ENCODE results near the gene PLXND1.
"Not testable (repeated sequence)": the region's sequence is repeated elsewhere in the genome, so short reads cannot be mapped to it uniquely, and the experiment has no call there.

Gene PLXND1

DNA sequence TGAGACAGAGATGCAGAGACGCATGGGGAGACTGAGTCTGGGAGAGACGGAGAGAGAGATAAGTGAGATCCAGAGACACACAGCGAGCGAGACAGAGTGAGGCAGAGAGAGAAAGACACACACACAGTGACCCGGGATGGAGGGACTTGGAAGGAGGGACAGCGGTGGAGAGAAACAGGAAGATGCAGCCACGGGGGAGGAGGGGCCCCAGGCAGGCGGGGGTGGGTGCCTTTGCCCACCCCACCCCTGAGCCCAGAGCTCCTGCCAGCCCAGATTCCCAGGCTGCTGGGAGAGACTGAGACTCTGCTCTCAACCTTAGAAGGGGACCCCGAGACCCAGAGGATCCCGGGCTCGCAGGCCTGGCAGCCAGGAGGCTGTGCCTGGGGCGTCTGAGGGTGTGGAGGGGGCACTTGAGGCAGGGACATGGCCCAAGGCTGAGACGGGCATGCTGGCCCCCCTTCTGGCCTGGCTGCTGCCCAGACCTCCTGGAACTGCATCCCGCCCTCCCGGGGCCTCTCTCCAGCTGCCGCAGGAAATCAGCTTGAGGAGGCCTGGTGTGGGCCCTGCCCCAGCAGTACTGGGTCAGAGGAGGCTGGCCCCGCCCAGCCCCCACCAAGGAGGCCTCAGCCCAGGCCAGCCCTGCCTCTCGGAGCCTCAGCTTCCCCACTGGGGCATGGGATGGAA lies 45.4 kb downstream of the PLXND1 start:
- DNase-seq: no peak

DNA sequence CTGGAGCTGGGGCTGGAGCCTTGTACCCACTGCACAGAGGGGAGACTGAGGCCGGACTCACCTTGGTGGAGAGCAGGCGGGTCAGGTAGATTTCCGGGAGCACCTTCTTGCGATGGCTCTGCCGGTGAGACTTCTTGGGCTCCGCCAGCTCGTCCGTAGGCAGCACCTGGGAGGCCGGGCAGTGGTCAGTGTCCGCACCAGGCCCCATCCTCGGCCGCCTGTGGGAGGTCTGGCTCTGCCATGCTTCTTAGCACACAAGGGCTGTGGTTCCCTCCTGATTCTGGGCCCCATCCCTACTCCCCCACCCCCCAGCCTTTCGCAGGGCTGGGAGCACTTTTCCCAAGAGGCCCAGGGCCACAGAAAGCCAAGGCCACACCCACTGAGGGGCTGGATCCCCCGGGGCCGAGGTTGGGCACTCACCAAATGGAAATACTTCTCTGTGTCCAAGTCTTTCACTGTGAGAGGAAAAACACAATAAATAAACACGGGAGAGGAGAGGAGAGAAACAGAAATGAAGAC lies 46.1 kb downstream of the PLXND1 start:
- DNase-seq: no peak

DNA sequence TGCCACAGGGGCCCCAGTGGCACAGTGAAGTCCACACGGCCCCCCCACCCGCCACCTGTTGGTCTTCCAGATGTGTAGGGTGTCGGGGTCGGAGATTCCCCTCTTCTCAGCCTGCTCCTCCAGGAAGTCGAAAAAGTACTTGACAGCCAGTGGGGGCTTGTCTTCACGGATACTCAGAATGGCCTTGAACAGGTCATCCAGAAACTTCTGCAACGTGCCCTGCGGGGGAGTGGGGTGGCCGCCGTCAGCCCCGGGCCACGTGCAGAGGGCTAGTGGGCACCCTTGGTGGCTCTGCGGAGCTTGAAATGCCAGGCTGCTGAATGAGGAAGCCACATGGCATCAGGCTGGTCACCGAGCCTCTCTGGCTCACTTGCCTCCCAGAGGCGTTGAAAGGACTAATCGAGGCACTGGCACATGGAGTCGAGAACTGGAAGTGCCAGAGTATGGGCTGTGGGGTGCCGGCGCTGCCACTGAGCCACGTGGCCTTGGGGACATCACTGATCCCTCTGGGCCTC lies 46.9 kb downstream of the PLXND1 start:
- DNase-seq: no peak

DNA sequence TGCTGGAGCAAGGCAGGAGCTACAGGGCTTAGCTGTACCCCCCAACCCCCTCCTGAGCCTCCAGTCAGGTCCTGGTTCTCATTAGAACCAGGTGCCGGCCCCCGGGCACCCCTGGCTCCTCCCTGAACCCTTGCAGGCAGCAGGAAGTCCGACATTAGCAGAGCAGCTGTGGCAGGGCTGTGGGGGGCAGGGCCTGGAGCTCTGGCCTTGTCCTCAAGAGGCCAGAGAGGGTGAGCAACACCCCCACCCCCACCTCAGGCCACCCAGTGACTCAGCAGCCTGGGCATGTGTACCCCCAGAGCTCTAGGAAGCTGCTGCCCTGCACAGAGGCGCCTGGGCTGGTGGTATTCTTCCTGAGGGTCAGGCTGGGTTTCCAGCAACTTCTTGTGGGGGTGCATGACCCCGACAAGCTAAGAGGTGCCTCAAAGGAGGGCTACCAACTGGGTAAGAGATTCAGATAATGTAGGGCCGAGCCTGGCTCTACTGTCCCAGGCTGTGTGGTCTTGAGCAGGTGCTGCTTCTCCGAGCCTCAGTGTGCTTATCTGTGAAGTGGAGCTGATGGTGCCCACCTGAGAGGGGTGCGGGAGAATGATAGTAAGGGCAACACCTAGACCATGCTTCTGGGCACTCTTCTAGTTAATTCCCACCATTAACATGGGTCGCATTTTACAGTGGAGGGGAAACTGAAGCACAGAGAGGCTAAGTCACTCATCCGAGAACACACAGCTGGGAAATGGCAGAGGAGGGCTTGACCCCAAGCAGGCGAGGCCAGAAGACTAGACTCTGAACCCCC lies 47.5 kb downstream of the PLXND1 start:
- no peak for DNase-seq

- DNase-seq: no peak
Measured at GRCh38 chr3:129558081-129558771, 48.2 kb downstream of the PLXND1 start.

GRCh38 chr3:129557548-129557894 lies 49.0 kb downstream of the PLXND1 start:
- no peak for DNase-seq

- no peak for DNase-seq
Measured at GRCh38 chr3:129556890-129557547, 49.5 kb downstream of the PLXND1 start.

DNA sequence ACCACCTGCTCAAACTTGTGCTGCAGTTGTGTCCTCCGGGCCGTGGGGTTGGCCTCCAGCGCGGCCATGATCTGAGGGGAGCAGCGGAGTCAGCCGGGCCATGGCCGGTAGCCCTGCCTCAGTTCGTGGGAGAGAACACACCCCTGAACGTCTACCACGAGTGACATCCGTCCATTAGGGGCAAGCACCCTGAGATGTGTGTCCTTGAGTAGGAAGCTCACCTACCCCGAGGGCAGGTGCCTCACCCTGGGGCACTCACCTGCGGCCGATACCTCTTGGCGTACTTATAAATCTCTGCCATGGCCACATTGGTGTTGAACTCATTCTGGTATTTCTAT lies 50.1 kb downstream of the PLXND1 start:
- no peak for DNase-seq

GRCh38 chr3:129555616-129556357 lies 50.7 kb downstream of the PLXND1 start:
- DNase-seq: no peak

DNA sequence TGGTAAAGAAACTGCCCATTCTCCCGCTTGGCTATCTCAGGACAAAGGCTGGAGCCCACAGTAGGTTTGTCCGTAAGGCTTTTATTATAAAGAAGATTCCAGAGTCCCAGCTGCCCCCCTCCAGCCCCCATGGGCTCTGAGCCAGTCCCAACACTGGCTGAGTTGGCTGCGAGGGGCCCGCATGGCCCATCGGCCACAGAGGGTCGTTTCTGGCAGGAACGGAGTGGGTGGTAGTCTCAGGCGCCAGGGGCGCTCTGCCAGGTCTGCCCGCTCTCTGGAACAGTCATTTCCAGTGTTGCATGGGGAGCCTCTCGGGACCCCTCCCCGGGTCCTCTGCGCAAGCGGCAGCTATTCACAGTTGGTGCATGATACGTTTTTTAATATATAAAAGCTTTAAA lies 51.3 kb downstream of the PLXND1 start:
- no peak for DNase-seq

- no peak for DNase-seq
Measured at GRCh38 chr3:129554356-129555152, 51.9 kb downstream of the PLXND1 start.

- no peak for DNase-seq
Measured at GRCh38 chr3:129553719-129554118, 52.8 kb downstream of the PLXND1 start.

- DNase-seq: no peak
Measured at GRCh38 chr3:129553171-129553570, 53.3 kb downstream of the PLXND1 start.

DNA sequence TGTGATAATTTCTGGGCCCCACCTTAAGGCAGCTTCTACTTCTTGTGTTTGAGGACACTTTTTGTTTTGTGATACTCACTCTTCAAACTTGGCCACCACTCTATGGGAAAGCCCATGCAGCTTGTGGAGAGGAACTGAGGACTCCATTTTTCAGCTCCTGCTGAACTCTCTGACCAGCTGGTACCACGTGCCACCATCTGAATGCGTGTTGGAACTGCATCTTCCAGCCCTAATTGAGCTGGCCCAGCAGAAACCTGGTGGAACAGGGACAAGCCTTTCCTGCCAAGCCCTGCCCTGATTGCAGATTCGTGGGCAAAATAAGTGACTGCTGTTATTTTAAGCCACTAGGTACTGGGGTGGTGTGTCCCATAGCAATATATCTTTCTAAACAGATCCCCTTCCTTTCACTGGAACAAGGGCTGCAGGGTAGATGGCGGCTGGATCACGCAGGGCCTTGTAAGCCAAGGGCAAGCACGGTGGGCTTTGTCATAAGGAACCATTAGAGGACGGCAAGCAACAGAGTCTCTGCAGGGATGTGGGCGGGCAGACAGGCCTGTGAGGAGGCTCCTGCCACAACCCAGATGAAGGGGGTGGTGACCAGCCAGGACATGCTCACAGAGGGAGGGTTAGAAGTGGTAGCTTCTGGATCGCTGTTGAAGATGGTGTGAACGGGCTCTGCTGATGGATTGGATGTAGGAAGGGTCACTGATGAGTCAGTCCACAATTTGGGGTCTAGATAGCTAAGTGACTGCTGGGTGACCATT lies 54.0 kb downstream of the PLXND1 start:
- no peak for DNase-seq

DNA sequence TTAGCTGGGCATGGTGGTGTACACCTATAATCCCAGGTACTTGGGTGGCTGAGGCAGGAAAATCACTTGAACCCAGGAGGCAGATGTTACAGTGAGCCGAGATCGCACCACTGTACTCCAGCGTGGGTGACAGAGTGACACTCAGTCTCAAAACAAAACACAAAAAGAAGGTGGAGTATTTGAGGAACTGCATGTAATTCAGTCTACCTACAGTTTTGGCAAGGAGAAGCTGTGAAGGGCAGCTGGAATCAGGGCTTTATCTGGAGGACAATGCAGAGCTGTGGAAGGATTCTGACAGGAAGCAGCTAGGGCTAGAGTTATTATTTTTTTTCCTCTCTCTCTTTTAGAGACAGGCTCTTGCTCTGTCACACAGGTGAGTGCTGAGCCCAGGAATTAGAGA lies 56.7 kb downstream of the PLXND1 start:
- no peak for DNase-seq

DNA sequence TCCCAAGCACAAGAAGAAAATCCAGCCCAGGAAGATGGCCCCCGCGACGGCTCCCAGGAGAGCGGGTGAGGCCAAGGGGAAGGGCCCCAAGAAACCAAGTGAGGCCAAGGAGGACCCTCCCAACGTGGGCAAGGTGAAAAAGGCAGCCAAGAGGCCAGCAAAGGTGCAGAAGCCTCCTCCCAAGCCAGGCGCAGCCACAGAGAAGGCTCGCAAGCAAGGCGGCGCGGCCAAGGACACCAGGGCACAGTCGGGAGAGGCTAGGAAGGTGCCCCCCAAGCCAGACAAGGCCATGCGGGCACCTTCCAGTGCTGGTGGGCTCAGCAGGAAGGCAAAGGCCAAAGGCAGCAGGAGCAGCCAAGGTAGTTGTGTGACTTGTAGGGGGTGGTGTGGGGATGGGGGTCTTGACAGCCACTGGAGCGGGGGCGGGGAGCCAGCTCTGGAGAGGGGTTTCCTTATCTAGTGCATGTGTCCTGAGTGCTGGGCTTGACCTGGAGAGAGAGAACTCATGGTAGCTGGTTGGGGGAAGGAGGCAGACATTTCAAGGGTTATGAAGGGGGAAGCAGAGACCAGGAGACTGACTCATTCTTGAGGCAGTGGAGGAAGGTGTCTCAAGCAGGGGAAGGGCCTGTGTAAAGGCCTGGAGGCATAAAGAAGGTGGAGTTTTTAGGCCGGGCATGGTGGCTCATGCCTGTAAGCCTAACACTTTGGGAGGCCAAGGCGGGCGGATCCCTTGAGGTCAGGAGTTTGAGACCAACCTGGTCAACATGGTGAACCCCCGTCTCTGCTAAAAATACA lies 57.3 kb downstream of the PLXND1 start:
- DNase-seq: no peak

- DNase-seq: no peak
Measured at GRCh38 chr3:129548104-129548965, 58.1 kb downstream of the PLXND1 start.

DNA sequence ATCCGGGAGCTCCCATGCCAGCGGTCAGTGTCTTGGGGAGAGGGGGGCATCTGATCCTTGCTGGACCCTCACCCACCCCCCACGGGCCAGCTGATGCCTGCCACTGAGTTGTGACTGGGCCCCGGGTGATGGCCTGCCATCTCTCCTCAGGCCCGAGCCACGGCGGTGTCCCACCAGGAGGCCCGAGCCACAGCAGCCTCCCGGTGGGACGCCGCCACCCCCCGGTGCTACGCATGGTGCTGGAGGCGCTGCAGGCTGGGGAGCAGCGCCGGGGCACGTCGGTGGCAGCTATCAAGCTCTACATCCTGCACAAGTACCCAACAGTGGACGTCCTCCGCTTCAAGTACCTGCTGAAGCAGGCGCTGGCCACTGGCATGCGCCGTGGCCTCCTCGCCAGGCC lies 59.2 kb downstream of the PLXND1 start:
- DNase-seq: no peak

DNA sequence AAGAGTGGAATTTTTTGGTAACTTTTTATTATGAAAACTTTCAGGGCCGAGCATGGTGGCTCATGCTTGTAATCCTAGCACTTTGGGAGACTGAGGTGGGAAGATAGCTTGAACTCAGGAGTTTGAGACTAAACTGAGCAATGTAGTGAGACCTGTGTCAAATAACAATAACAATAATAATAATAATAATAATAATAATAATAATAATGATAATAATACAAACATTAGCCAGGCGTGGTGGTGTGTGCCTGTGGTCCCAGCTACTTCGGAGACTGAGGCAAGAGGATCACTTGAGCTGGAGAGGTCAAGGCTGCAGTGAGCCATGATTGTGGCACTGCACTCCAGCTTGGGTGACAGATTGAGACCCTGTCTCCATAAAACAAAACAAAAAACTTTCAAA lies 60.5 kb downstream of the PLXND1 start:
- not testable (repeated sequence) for DNase-seq

All from NCI-H1417 treated with DMSO at 0.1 percent for 48 hours (cell line).